Spleen (tissue), 11 donors: ENCODE results near the gene COL26A1. TPM values are rescaled to one million over a fixed set of nuclear protein-coding genes. Genes with fewer than 3 reads are reported as not detected.

Source experiments
- DNase-seq: peaks from one replicate; pipeline ENCODE4 v3.0.0-alpha.2; 2020
- H3K27ac ChIP-seq, 8 donors: fragments of 200-600 bp; sonication (generic) in 7 of 8; 1 replicate in 4 of 8; 2 replicates in 4 of 8; pipeline versions ENCODE4 v1.5.0 to v1.8.0; 2016 to 2021; ENCODE audit warnings: inconsistent platforms in 4 of 8, mild to moderate bottlenecking in 4 of 8, moderate library complexity in 1 of 8
- H3K27me3 ChIP-seq, 7 donors: fragments of 200-600 bp; sonication (generic) in 6 of 7; replicated peaks in 1 of 7; 1 replicate in 4 of 7; 2 replicates in 3 of 7; pipeline versions ENCODE4 v1.5.0 to v1.8.0; 2016 to 2021; ENCODE audit warnings: inconsistent platforms in 3 of 7, mild to moderate bottlenecking in 1 of 7
- H3K36me3 ChIP-seq, 6 donors: fragments of 200-600 bp; sonication (generic) in 5 of 6; 1 replicate in 4 of 6; 2 replicates in 2 of 6; pipeline versions ENCODE4 v1.5.0 to v1.8.0; 2016 to 2021; ENCODE audit warnings: inconsistent platforms in 2 of 6
- H3K4me1 ChIP-seq, 6 donors: fragments of 200-600 bp; sonication (generic) in 5 of 6; 1 replicate in 3 of 6; 2 replicates in 3 of 6; pipeline versions ENCODE4 v1.5.0 to v1.8.0; 2016 to 2021; ENCODE audit warnings: inconsistent platforms in 3 of 6
- H3K4me3 ChIP-seq, 8 donors: fragments of 200-600 bp; sonication (generic) in 7 of 8; 1 replicate in 4 of 8; 2 replicates in 4 of 8; pipeline versions ENCODE4 v1.5.0 to v1.8.0; 2016 to 2021; ENCODE audit warnings: inconsistent platforms in 4 of 8, mild to moderate bottlenecking in 4 of 8, moderate library complexity in 2 of 8
- H3K9me3 ChIP-seq, 8 donors: fragments of 200-600 bp; sonication (generic) in 7 of 8; 1 replicate in 4 of 8; 2 replicates in 4 of 8; pipeline versions ENCODE4 v1.5.0 to v1.8.0; 2016 to 2021; ENCODE audit warnings: inconsistent platforms in 4 of 8
- CTCF ChIP-seq, 11 experiments: fragments of 200-600 bp in 7 of 11; fragments of 450-650 bp in 4 of 11; sonication (generic) in 4 of 11; IDR thresholded peaks in 8 of 11; conservative IDR thresholded peaks in 3 of 11; 1 replicate in 7 of 11; 2 replicates in 4 of 11; pipeline versions ENCODE4 v1.4.0 to v1.8.0; 2016 to 2021; ENCODE audit warnings: antibody characterized with exemption in 11 of 11, inconsistent platforms in 4 of 11, mild to moderate bottlenecking in 1 of 11
- POLR2A ChIP-seq, 3 donors: fragments of 450-650 bp; IDR thresholded peaks; one replicate each; pipeline ENCODE4 v1.5.1; 2017; ENCODE audit warnings: antibody characterized with exemption in 3 of 3, mild to moderate bottlenecking in 1 of 3
- POLR2AphosphoS5 ChIP-seq, 3 donors: sonication (generic); formaldehyde crosslinking; IDR thresholded peaks; one replicate each; pipeline ENCODE4 v1.5.1; 2017; ENCODE audit warnings: antibody characterized with exemption in 3 of 3
- WGBS, 5 donors: extraction: QIAGEN DNeasy Blood & Tissue Kit in 3 of 5; methylation state at CpG; one replicate each; pipeline versions ENCODE4 v1.1.5 to v1.1.7; 2013 to 2018; 5-methylcytosine and 5-hydroxymethylcytosine counted together
- intact Hi-C: fragments of 100-400 bp; cut with DNase I; formaldehyde crosslinking; loops from one replicate; pipeline ENCODE4 v1.15.0; 2023; ENCODE audit warnings: low total_unique reads
- polyA plus RNA-seq, 3 donors: library from polyadenylated mRNA; stranded (reverse); fragments of 200-250 nt; gene quantifications; one replicate each; pipeline ENCODE4 v1.2.1, GENCODE V29; 2013
- total RNA-seq, 7 donors: library from RNA; depleted of rRNA in 3 of 7; stranded (reverse); fragments of >200 nt in 3 of 7; fragmentation: NEBNext Ultra II Directional in 4 of 7; extraction: Animal tissue kit (Norgen Biotek cat#: 25700) in 4 of 7; gene quantifications; one replicate each; pipeline versions ENCODE4 v1.1.0 to v1.2.1, GENCODE V29; 2016 to 2021
- donor health status: healthy with polysubstance abuse.
- donor health status: DM: no; HTN: no; CAD: no; lungs with moderate emphysema.
- donor health status: DM: no; HTN: no; CAD: no.
- donor health status: Bipolar disorder and iron deficiency.
- donor health status: healthy.
- donor health status: DM: no; HTN: no; CAD: no.
- donor health status: DM: yes; HTN: yes; CAD: no.

COL26A1 gene
- total and polyA plus RNA-seq, 10 donors, result 0.15 to 0.32 (median 0.22) TPM; not detected in 4

- 76 to 87% (median 80%) methylated on average over 4 of the region's 4 CpGs for WGBS, 5 donors
- Histone ChIP-seq H3K27ac (no peak overlapping the region), H3K4me1 (no peaks in the 10 kb centered on the region), H3K36me3 (no peaks in the 10 kb centered on the region), H3K27me3 (peaks cover 0 to 16% (median 0%) of the 10 kb centered on the region in 7 donors), H3K4me3 (no peak overlapping the region), H3K9me3 (peaks cover 0 to 3% (median 0%) of the 10 kb centered on the region in 8 donors)
- DNase-seq, result no peak
- intact Hi-C loops, result no loop called here
- TF ChIP-seq POLR2A (IDR thresholded peaks at IDR 0.05) (no peak), CTCF (IDR thresholded peaks at IDR 0.05 in 8 of 11, conservative IDR thresholded peaks at IDR 0.05 in 3 of 11) (no peak), POLR2AphosphoS5 (IDR thresholded peaks at IDR 0.05) (no peak)
Measured at GRCh38 chr7:101529560-101529959, 166.9 kb downstream of the COL26A1 start.

DNA sequence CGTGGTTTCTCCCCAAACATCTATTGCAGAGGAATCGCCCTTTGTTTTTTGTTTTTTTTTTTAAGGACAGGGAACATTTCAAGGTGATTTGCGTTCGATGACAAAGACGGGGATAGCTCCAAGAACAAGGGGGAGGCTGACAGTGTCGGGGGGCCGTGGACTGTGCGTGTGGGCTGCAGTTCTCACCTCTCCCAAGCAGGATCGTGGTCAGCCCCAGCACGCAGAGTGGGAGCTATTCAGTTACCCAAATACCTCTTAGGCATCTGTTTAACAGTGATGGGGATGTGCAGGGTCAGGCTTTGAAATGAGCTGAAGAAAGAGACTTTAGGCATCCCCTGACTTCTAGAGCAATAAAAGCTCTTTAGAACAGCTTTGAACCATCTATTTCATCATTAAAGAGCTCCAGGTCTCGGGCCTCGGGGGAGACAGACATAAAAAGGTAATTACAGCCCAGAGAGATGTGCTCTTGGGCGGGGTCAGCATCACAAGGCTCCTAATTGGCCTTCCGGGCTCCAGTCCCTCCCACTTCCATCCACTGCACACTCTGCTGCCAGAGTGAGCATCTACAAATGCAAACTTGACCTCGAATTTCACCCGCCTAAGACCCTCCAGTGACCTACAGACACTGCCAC, 169.2 kb downstream of the COL26A1 start:
- H3K27ac ChIP-seq, result no peak overlapping the region
- peaks cover 0 to 14% (median 0%) of the 10 kb centered on the region in 6 donors for H3K4me1 ChIP-seq
- no peak overlapping the region for H3K4me3 ChIP-seq
- no peak for DNase-seq
- H3K27me3 ChIP-seq, result peaks cover 0 to 18% (median 0%) of the 10 kb centered on the region in 7 donors
- WGBS, 5 donors, result 74 to 83% (median 79%) methylated on average over 16 of the region's 16 CpGs
- intact Hi-C loops, result no loop called here
- TF ChIP-seq POLR2A (IDR thresholded peaks at IDR 0.05) (no peak), POLR2AphosphoS5 (IDR thresholded peaks at IDR 0.05) (no peak), CTCF (IDR thresholded peaks at IDR 0.05 in 8 of 11, conservative IDR thresholded peaks at IDR 0.05 in 3 of 11) (no peak)
- H3K9me3 ChIP-seq, result peaks cover 0 to 3% (median 0%) of the 10 kb centered on the region in 8 donors
- no peaks in the 10 kb centered on the region for H3K36me3 ChIP-seq

DNA sequence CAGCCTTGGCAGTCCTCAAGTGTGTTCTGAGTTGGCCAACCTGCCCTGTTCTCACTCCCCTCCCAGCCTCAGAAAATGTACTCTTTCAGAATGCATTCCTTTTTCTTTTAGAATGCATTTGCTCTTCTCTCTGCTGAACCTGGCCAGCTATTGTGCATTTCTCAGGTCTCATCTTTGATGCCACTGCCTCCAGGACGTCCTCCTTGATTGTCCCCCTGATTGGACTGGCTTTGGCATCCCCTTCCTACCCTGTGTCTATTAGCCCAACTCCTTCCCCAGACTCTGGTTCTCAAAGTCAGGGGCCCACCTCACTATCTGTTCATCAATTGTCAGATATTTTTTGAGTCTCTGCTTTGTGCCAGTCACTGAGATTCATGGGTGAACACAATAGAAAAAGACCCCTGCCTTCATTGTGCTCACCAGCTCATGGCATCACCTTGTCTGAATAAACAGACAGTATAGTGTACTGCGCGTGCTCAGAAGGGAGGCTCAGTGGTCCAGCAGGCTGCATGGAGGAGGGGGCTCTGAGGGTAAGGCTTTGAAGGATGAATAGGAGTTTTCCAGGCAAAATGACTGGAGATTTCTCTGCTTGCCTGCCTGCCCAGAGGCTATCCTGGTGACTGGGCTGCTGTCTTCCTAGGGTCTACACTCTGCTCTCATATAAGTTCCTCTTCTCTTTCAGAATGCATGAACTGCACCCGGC, 169.9 kb downstream of the COL26A1 start:
- TF ChIP-seq POLR2AphosphoS5 (IDR thresholded peaks at IDR 0.05), result no peak
- TF ChIP-seq CTCF (IDR thresholded peaks at IDR 0.05 in 8 of 11, conservative IDR thresholded peaks at IDR 0.05 in 3 of 11), result no peak
- TF ChIP-seq POLR2A (IDR thresholded peaks at IDR 0.05), result no peak
- H3K27me3 ChIP-seq, result peaks cover 0 to 18% (median 0%) of the 10 kb centered on the region in 7 donors
- no peaks in the 10 kb centered on the region for H3K36me3 ChIP-seq
- WGBS, 5 donors, result 85 to 95% (median 91%) methylated on average over 4 of the region's 4 CpGs
- no peak for DNase-seq
- peaks cover 0 to 3% (median 0%) of the 10 kb centered on the region in 8 donors for H3K9me3 ChIP-seq
- H3K4me3 ChIP-seq, result no peak overlapping the region
- no peak overlapping the region for H3K27ac ChIP-seq
- intact Hi-C loops, result no loop called here
- peaks cover 0 to 18% (median 1%) of the 10 kb centered on the region in 6 donors for H3K4me1 ChIP-seq

DNA sequence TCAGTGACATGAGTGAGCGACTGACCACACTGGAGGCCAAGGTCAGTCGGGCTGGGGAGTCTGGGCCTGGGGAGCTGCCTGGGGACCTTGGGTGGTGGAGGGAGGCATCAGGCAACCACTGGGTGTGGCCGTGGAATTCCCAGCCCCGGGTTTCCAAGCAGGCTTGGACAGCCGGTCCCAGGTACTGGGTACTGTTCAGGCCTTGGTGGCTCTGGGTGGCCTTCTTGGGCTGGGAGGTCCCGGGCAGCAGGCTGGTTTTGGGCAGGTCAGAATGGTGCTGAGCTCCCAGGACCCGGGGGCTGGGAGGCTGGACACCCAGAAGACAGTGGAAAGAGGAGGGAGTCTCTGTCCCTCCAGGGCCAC, 170.4 kb downstream of the COL26A1 start:
- peaks cover 0 to 3% (median 0%) of the 10 kb centered on the region in 8 donors for H3K9me3 ChIP-seq
- peaks cover 0 to 18% (median 0%) of the 10 kb centered on the region in 7 donors for H3K27me3 ChIP-seq
- H3K36me3 ChIP-seq, result no peaks in the 10 kb centered on the region
- DNase-seq, result no peak
- 89 to 100% (median 95%) methylated on average over 3 to 7 of the region's 7 CpGs for WGBS, 5 donors
- peaks cover 0 to 21% (median 2%) of the 10 kb centered on the region in 6 donors for H3K4me1 ChIP-seq
- H3K27ac ChIP-seq, result no peak overlapping the region
- intact Hi-C loops, result no loop called here
- no peak overlapping the region for H3K4me3 ChIP-seq
- TF ChIP-seq POLR2AphosphoS5 (IDR thresholded peaks at IDR 0.05), result no peak
- no peak for TF ChIP-seq POLR2A (IDR thresholded peaks at IDR 0.05)
- no peak for TF ChIP-seq CTCF (IDR thresholded peaks at IDR 0.05 in 8 of 11, conservative IDR thresholded peaks at IDR 0.05 in 3 of 11)
